GM18507 (cell line): ENCODE results near the gene CARMIL1.

Experiments used
- DNase-seq: peaks from one replicate; pipeline ENCODE4 v3.0.0; 2011; ENCODE audit warnings: low read depth; ENCODE audit not compliant: insufficient read length; ENCODE audit errors: extremely low spot score
- FAIRE-seq: peaks from 2 replicates; lab custom pipeline; 2011; peaks lifted over from hg19 to GRCh38; lab: Jason Lieb, UNC

The CARMIL1 gene

DNA sequence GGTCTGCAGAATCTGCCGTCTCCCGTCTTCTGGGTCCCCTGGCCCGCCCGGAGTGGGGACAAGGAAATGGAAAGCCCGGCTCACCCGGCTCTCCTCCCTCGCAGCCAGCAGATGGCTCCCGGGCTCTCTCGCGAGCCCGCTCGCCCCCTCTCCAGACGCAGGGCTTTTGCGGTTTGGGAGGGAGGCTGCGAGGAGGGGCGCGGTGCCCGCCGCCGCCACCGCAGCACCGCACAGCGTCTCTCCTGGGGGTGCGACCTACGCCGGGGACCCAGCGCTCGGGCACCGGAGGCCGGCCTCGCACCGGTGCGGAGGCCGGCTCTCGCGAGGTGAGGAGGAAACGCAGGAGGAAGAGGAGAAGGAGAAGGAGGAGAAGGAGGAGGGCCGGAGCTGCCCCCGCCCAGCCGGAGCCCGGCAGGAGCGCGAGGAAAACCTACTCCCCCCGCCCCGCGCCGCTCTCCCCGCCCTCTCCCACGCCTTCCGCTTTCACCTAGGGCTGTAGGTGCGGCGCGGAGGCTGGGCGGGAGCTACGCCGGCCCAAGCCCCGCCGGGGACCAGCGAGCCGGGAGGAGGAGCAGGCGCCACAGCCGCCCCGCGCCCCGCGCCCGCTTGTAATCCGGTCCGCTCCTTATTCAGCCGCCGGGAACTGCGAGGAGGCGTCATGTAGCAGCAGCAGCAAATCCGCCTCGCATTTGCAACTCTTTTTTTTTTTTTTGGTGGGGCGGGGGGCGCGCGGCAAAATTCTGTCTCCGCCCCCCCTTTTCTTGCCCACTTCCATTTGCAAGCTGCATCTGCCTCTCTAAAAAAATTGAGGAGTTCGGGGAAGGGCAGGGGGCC, at the start of gene CARMIL1:
Gene CARMIL1 (plus strand): TSS at position 461 of the 834 bp plus-strand sequence. CDS start 422 bp downstream, outside the sequence.
- peak; percentile 81 for DNase-seq

DNA sequence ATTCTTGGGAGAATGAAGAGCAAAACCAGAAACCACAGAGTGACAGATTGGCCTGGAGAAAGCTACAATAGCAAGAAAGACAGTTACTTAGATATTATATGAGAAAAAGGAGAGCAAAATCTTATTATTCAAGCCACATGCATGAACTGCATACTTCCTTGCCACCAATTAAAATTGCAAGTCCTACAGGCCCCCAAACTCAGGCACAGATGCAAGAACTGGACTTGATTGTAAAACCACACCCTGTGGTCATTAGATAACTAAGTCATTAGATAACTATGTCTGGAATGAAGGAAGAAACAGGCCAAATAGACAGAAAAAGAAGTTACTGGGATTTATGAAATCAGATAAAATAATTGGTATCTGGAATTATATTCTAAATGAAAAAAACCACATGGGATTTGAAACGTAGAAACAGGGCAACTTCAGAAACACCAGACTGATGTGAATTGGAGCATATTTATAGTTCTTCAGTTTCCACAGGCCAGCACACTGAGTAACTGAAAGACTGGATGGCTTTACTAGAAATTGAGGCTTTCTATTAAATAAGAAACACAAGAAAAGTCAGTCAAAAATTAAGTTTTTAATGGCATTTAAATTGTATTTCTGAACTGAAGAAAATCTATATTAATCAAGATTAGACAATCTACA, 49.4 kb upstream of the CARMIL1 start:
- DNase-seq: no peak
- no peak for FAIRE-seq

More for the DNA sequence above, at the start of gene CARMIL1:
- peak; percentile 78 for FAIRE-seq

- FAIRE-seq (no peak), DNase-seq (no peak)
Observed at GRCh38 chr6:25232479-25232878, 46.7 kb upstream of the CARMIL1 start.

DNA sequence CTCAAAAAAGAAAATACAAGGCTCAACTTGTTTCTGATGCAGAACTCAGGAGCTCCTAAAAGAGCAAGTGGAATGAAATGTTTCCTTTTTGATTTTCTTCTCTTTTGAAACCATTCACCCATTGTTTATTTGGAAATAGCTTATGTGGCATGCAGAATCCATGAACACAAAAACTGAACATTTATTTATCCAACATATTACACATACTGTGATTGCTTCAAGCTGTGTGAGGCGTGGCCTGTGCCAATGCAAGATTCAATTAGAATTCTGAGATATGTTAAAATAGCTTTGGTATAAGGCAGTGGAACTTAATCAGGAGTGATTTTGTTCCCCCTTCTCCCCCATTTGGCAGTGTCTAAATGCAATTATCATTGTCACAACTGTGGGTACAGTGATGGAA, 45.9 kb upstream of the CARMIL1 start:
- no peak for FAIRE-seq
- no peak for DNase-seq

- no peak for FAIRE-seq
- no peak for DNase-seq
Observed at GRCh38 chr6:25237579-25237978, 41.6 kb upstream of the CARMIL1 start.

DNA sequence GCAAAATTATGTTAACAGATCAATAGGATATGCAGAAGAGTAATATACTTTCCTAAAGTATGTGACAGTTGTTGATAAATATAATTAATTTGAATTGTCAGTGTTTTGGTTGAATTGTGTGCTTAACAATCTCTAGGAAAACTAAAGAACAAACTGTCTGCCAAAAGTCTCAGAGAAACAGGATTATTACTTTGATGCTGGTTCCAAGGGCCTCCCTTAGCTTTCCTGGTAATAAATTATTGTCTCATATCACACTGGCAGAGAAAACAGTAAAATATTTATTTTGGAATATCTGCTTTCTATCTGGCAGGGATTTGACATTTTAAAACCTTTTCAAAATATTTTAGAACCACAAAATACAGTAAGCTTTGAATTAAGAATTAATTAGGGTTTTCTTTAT, 40.1 kb upstream of the CARMIL1 start:
- DNase-seq: no peak
- no peak for FAIRE-seq

DNA sequence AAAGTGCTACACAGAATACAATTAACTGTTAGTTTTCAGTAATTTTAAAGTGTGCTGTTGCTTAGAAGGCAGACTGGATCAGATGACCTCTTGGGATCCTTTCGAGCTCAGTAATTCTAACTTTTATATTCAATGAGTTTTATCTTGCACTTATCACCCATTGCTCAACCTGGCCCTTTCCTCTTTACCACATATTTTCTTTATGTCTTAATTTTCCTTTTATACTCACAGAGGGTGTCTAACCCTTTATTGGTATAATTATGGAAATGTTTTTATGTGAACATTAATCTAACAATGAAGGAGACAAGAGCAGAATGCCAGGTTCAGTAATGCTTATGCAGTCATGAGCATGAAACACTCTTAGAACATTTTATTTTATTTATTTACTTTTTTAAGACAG, 39.7 kb upstream of the CARMIL1 start:
- no peak for DNase-seq
- FAIRE-seq: no peak

DNA sequence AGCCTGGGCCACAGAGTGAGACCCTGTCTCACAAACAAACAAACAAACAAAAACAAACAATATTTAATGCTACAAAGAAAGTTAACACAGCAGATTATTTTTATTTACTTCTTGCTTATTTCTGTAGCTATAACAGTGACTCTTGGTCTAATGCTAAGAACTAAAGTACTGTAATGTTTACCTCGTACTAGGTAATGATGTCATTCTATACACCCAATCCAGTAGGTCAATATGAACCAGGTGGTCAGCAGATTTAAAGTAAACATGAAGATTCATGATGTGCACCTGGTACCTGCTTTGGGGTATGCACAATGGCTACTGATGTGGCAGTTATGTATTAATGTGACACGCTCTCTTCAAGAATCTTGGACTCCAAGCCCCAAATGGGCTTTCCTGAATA, 36.6 kb upstream of the CARMIL1 start:
- DNase-seq: no peak
- FAIRE-seq: no peak

DNA sequence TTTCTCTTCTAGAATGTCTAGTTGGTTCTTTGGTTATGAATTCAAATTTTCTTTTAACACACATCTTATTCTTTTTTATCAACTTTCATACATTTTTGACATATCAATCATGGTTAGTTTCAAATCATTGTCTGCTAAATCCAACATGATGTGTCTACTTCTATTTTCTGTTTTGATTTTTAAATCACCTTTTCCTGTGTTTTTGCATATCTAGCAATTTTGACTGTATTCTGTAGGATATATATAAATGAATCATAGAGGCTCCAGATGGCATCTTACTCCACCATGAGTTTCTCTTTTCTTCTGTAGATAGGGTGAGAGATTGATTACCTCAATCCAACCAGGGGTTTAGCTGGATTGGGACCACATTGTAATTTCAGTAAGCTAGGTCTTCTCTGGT, 34.3 kb upstream of the CARMIL1 start:
- FAIRE-seq (no peak), DNase-seq (no peak)

DNA sequence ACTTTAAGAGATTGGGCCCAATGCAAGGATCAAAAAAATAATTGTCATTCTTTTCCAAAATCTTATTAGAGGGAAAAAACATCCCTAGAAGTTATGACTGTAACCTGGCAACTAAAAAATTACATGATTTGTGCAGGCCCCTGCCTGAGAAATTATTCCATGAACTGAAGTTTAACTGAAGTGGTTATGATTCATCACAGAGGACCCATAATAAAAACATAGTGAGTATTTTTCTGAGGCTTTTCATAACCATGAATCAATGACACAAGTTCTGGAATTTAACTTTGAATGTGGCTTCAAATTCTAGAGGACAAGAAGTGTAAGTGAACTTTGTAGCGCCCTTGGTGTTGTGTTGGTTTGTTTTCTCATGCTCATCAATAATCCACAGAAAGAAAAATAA, 31.1 kb upstream of the CARMIL1 start:
- no peak for DNase-seq
- FAIRE-seq: no peak

DNA sequence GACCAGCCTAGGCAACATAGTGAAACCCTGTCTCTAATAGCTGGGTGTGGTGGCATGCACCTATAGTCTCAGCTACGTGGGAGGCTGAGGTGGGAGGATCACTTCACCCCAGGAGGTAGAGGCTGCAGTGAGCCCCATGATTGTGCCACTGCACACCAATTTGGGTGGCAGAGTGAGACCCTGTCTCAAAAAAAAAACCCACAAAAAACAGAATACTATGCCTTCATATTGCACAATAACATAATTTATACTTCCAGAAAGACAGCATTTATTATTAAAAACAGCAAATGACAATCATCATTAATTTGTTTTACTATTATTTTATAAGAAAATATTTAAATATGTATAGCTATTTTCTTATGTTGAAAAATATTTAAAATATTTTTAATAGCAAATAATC, 30.0 kb upstream of the CARMIL1 start:
- DNase-seq: no peak
- no peak for FAIRE-seq

DNA sequence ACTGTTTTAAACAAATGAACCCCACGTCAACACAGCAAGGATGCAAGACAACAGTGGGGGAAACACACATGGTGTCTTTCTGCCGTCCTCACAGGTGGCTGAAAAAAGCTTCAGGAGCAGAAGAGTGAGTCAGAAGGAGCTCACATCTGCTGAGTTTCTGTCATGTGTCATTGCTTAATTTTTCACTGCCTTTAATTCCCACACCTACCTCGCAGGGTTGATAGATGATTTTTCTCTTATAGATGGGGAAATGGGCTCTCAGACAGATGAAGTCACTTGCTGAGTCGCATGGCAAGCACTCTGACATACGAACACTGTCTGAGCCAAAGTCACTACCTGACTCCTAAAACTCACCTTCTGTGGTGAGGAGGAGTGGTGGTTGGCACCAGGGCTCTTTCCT, 28.3 kb upstream of the CARMIL1 start:
- FAIRE-seq (peak; percentile 61), DNase-seq (no peak)

- FAIRE-seq: no peak
Observed at GRCh38 chr6:25251426-25251825, 27.7 kb upstream of the CARMIL1 start.

GRCh38 chr6:25253351-25253750, 25.8 kb upstream of the CARMIL1 start:
- no peak for FAIRE-seq
- DNase-seq: no peak

More at GRCh38 chr6:25251426-25251825, 27.7 kb upstream of the CARMIL1 start:
- no peak for DNase-seq

GRCh38 chr6:25254671-25255070, 24.5 kb upstream of the CARMIL1 start:
- no peak for DNase-seq

GRCh38 chr6:25257686-25258348, 21.4 kb upstream of the CARMIL1 start:
- DNase-seq (no peak), FAIRE-seq (no peak)

More at GRCh38 chr6:25254671-25255070, 24.5 kb upstream of the CARMIL1 start:
- no peak for FAIRE-seq

- FAIRE-seq (no peak), DNase-seq (no peak)
Observed at GRCh38 chr6:25259756-25260155, 19.4 kb upstream of the CARMIL1 start.

GRCh38 chr6:25263657-25264056, 15.5 kb upstream of the CARMIL1 start:
- FAIRE-seq: no peak
- DNase-seq: no peak

DNA sequence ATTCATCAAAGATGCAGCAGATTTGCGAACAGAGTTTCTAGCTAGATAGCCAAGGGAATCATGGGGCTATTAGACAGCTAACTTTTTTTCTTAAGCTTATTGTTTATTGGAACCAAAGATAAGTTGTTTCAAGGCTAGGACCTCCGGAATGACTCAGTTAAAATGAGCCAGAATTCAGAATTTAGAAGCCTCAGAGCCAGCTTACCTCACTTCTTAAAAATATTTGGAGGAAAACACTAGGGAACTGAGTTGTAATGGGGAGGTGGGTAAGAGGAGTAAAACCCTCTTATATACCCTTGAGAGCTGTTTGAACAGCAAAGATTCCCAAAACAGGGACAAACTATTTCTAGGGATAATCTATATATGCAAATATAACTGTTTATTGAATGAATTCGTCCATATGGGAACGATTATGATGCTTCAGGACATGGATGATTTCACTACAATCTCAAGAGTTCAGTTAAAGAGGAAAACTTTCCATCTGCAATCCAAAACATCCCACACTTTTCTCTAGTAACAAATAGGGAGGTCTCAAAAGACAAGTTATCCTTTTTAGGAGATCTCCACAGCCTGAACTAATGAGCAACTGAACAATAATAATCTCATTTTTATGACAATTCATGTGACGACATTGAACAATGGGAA, 12.6 kb upstream of the CARMIL1 start:
- no peak for DNase-seq
- no peak for FAIRE-seq

GRCh38 chr6:25267662-25268061, 11.5 kb upstream of the CARMIL1 start:
- FAIRE-seq (no peak), DNase-seq (no peak)
